H1 (cell line): ENCODE results near the gene AKIRIN2.

Source experiments
- BCL11A ChIP-seq, 2 experiments: IDR thresholded peaks; one replicate each; pipeline ENCODE4 v1.6.1; 2011; ENCODE audit warnings: low read depth in 2 of 2, low read length in 2 of 2, mild to moderate bottlenecking in 2 of 2
- CTCF ChIP-seq, 3 experiments: IDR thresholded peaks; 1 replicate in 2 of 3; 2 replicates in 1 of 3; pipeline versions ENCODE4 v1.5.1 to v1.6.1; 2011; ENCODE audit warnings: low read length in 3 of 3, mild to moderate bottlenecking in 3 of 3, inconsistent platforms in 2 of 3, low read depth in 1 of 3, moderate library complexity in 1 of 3; ENCODE audit not compliant: insufficient read depth in 1 of 3; ENCODE audit errors: control extremely low read depth in 1 of 3
- EP300 ChIP-seq, 2 experiments: IDR thresholded peaks; 1 replicate in 1 of 2; 2 replicates in 1 of 2; pipeline ENCODE4 v1.6.1; 2011 to 2012; ENCODE audit warnings: low read depth in 2 of 2, low read length in 2 of 2, mild to moderate bottlenecking in 2 of 2, borderline replicate concordance in 1 of 2, inconsistent platforms in 1 of 2, moderate library complexity in 1 of 2
- EZH2 ChIP-seq: fragments of 200-600 bp; sonication (generic); IDR thresholded peaks from 2 replicates; pipeline ENCODE4 v1.7.1; 2012; ENCODE audit warnings: low read depth, mild to moderate bottlenecking, moderate library complexity, low read length, inconsistent platforms; ENCODE audit not compliant: severe bottlenecking
- GABPA ChIP-seq: IDR thresholded peaks from 2 replicates; pipeline ENCODE4 v1.6.1; 2011; ENCODE audit warnings: mild to moderate bottlenecking, low read length, moderate library complexity, borderline replicate concordance; ENCODE audit not compliant: insufficient read depth
- HDAC2 ChIP-seq, 2 experiments: fragments of 300-600 bp in 1 of 2; sonication (generic) in 1 of 2; IDR thresholded peaks; 2 replicates each; pipeline ENCODE4 v1.6.1; 2011 to 2012; ENCODE audit warnings: low read depth in 2 of 2, low read length in 2 of 2, mild to moderate bottlenecking in 2 of 2, moderate library complexity in 2 of 2, borderline replicate concordance in 1 of 2, inconsistent platforms in 1 of 2
- JUN ChIP-seq: IDR thresholded peaks from 2 replicates; pipeline ENCODE4 v1.6.1; 2011; ENCODE audit warnings: low read depth, mild to moderate bottlenecking, improper control_type of control experiment, low read length
- KDM1A ChIP-seq: fragments of 200-600, 300-600 bp; sonication (generic); IDR thresholded peaks from 2 replicates; pipeline ENCODE4 v1.7.1; 2016; ENCODE audit warnings: mild to moderate bottlenecking, low read length, borderline replicate concordance
- MAX ChIP-seq: IDR thresholded peaks from 2 replicates; pipeline ENCODE4 v1.6.1; 2012; ENCODE audit warnings: inconsistent platforms
- POLR2A ChIP-seq, 2 experiments: IDR thresholded peaks; 1 replicate in 1 of 2; 2 replicates in 1 of 2; pipeline ENCODE4 v1.6.1; 2011; ENCODE audit warnings: low read depth in 2 of 2, low read length in 2 of 2, mild to moderate bottlenecking in 2 of 2; ENCODE audit errors: control extremely low read depth in 1 of 2
- POLR2AphosphoS5 ChIP-seq: IDR thresholded peaks from 2 replicates; pipeline ENCODE4 v1.6.1; 2011; ENCODE audit warnings: low read depth, low read length
- POU5F1 ChIP-seq: IDR thresholded peaks from 2 replicates; pipeline ENCODE4 v1.6.1; 2011; ENCODE audit warnings: low read depth, mild to moderate bottlenecking, low read length, moderate library complexity
- RFX5 ChIP-seq: IDR thresholded peaks from 2 replicates; pipeline ENCODE4 v1.6.1; 2011; ENCODE audit warnings: low read depth, low read length, improper control_type of control experiment, borderline replicate concordance
- TEAD4 ChIP-seq: IDR thresholded peaks from 2 replicates; pipeline ENCODE4 v1.6.1; 2012; ENCODE audit warnings: low read depth, low read length, inconsistent platforms, mixed read lengths

GRCh38 chr6:87656857-87657256 lies 45.2 kb downstream of the AKIRIN2 start:
- TF ChIP-seq CTCF (IDR thresholded peaks at IDR 0.05; ENCODE audit: control extremely low read depth in 1 of 3, insufficient read depth in 1 of 3, low read depth in 1 of 3, low read length in 3 of 3) = no peak
- TF ChIP-seq KDM1A = no peak
- no peak for TF ChIP-seq EZH2
- TF ChIP-seq POLR2AphosphoS5 = no peak
- no peak for TF ChIP-seq RFX5
- no peak for TF ChIP-seq POLR2A (IDR thresholded peaks at IDR 0.05; ENCODE audit: control extremely low read depth in 1 of 2, low read depth in 2 of 2, low read length in 2 of 2)
- TF ChIP-seq GABPA = no peak
- no peak for TF ChIP-seq MAX
- no peak for TF ChIP-seq TEAD4
- TF ChIP-seq HDAC2 (IDR thresholded peaks at IDR 0.05; ENCODE audit: borderline replicate concordance in 1 of 2, low read depth in 2 of 2, low read length in 2 of 2) = no peak
- no peak for TF ChIP-seq JUN
- TF ChIP-seq EP300 (IDR thresholded peaks at IDR 0.05; ENCODE audit: borderline replicate concordance in 1 of 2, low read depth in 2 of 2, low read length in 2 of 2) = no peak
- TF ChIP-seq POU5F1 = no peak
- no peak for TF ChIP-seq BCL11A (IDR thresholded peaks at IDR 0.05; ENCODE audit: low read depth in 2 of 2, low read length in 2 of 2)
